ENCODE results near the gene PPP2R1A.
"Not testable (repeated sequence)": the region's sequence is repeated elsewhere in the genome, so short reads cannot be mapped to it uniquely, and the experiment has no call there.

The PPP2R1A gene

DNA sequence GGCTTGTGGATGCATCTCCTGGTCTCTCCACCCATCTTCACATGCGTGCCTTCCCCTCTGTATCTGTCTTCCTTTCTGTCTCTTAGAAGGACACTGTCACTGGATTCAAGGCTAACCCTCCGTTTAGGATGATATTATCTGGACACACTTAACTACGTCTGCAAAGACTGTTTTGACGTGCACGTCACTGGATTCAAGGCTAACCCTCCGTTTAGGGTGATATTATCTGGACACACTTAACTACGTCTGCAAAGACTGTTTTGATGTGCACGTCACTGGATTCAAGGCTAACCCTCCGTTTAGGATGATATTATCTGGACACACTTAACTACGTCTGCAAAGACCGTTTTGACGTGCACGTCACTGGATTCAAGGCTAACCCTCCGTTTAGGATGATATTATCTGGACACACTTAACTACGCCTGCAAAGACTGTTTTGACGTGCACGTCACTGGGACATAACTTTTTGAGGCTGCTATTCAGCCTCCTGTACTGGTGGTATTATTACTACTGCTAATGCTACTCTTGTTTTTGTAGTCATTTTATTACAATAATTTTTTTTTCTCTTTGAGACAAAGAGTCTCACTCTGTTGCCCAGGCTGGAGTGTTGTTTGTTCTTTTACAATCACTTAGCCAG, 11.0 kb downstream of the PPP2R1A start:
- not testable (repeated sequence) for DNase-seq (ENCODE audit: low read depth, low spot score)

DNA sequence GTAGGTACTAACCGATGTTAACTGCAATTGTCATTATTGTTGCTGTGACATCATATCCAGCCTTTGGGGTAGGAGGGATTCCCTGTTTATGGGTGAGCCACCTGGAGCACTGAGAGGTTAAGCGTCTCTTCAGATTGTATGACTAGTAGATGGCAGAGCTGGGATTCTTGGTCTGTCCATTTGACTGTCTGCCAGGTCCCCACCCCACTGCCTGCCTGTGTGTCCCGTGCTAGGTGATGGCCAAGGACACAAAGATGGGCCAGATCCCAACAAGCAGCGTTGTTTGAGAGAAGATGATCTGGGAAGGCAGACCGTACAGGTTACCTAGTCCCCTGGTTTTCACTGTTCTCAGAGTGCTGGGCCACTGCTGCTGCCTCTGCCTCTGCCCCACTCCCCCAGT, 16.6 kb downstream of the PPP2R1A start:
- DNase-seq (ENCODE audit: low read depth, low spot score), result no peak

DNA sequence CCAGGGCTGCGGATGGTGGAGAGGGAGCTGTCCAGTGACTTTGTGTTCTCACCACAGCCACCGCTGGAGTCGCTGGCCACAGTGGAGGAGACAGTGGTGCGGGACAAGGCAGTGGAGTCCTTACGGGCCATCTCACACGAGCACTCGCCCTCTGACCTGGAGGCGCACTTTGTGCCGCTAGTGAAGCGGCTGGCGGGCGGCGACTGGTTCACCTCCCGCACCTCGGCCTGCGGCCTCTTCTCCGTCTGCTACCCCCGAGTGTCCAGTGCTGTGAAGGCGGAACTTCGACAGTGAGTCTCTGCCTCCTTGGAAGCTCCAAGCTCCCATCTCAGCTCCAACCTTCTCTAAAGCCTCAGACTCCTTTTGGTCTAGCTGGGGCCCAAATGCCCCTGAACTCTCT, 21.4 kb downstream of the PPP2R1A start:
- no peak for DNase-seq (ENCODE audit: low read depth, low spot score)

DNA sequence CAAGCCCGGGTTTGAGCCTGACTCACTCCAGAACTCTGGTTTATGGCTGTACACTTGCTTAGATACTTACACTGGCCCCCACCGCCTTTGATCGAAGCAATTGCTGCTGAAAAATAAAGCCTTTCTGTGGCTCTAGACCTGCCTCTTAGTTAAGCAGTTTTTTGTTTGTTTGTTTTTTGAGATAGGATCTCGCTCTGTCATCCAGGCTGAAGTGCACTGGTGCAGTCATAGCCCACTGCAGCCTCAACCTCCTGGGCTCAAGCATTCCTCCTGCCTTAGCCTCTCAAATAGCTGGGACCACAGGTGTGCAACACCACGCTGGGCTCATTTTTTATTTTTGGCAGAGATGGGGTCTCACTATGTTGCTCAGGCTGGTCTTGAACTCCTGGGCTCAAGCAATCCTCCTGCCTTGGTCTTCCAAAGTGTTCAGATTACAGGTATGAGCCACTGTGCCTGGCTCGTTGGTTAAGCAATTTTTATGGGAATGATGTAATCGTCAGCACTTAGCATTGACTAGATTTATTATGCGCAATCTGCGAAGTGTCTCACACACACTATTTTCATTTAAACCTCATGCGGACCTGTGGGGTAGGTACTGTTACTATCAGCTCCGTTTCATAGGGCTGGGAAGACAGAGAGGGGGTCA, 22.2 kb downstream of the PPP2R1A start:
- no peak for DNase-seq (ENCODE audit: low read depth, low spot score)

DNA sequence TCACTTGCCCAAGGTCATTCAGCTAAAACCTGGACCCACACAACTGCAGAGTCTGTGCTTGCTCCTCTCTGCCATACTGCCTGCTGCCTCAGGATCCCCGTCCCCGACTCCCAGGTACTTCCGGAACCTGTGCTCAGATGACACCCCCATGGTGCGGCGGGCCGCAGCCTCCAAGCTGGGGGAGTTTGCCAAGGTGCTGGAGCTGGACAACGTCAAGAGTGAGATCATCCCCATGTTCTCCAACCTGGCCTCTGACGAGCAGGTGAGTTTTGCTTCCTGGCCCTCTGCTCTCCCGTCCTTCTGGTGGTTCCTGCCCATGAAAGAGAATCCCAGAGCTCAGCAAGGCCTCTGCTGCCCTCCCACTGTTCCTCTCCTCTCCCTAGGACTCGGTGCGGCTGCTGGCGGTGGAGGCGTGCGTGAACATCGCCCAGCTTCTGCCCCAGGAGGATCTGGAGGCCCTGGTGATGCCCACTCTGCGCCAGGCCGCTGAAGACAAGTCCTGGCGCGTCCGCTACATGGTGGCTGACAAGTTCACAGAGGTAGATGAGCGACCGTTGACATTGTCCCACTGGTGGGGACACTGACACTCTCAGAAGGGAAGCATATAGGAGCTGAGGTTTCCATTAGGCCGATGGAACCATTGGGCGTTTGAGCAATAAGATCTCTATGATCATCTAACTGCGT, 22.9 kb downstream of the PPP2R1A start:
- DNase-seq (ENCODE audit: low read depth, low spot score), result no peak

DNA sequence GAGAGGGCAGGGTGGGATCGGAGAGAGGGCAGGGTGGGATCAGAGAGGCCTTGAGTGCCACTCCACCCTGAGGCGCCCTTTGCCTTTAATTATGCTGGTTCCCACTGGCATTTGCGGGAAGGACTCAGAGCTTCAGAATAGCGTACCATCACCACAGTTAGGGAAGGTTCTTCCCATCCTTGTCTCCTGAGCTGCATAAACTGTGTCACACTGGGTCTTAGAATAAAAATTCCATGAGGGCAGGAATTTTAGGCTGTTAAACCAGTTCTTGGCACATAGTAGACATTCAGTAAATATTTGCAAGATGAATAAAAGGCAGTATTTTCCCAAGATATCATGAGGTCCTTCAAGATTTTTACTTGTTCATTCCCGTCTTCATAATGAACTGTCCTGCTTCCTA, 24.4 kb downstream of the PPP2R1A start:
- no peak for DNase-seq (ENCODE audit: low read depth, low spot score)

DNA sequence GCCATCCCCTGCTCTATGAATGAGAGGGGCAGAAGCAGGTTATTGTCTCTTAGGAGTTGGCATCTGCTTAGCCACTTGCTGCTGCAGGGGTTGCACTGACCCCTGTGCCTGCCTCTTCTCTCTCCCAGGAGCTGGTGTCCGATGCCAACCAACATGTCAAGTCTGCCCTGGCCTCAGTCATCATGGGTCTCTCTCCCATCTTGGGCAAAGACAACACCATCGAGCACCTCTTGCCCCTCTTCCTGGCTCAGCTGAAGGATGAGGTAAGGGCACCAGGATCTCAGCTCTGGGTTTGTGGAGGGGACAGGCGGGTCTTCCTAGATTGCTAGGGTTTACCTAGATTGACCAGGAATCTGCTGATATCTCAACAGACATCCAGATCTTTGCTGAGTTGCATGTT, 26.5 kb downstream of the PPP2R1A start:
- no peak for DNase-seq (ENCODE audit: low read depth, low spot score)

DNA sequence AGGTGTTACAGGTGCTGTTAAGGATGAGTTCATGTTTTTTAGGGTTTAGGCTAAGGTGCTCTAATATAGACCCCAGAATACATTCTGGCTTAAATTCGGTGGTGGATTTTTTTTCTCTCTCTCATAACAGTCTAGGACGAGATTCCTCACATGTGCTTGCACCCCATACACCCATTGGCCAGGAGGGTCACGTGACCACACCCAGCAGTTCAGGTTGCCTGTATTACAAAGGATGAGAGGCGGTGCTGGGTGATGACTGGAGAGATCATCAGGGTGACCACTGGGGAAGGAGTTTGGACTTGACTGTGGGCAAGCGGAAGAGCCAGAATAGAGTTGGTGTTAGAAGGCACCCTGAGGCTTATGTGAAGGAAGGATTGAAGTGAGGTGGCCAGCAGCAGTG, 27.7 kb downstream of the PPP2R1A start:
- DNase-seq (ENCODE audit: low read depth, low spot score), result no peak

DNA sequence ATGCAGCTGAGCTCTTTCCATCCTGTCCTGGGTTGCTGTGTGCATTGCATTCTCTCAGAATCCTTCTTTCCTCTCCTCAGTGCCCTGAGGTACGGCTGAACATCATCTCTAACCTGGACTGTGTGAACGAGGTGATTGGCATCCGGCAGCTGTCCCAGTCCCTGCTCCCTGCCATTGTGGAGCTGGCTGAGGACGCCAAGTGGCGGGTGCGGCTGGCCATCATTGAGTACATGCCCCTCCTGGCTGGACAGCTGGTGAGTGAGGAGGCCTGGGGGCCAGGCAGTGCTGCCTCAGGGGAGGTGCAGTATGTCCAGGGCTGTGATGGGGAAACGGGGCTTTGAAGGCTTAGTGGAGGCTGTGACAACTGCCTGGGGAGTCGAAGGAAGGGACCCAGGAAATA, 29.8 kb downstream of the PPP2R1A start:
- no peak for DNase-seq (ENCODE audit: low read depth, low spot score)

DNA sequence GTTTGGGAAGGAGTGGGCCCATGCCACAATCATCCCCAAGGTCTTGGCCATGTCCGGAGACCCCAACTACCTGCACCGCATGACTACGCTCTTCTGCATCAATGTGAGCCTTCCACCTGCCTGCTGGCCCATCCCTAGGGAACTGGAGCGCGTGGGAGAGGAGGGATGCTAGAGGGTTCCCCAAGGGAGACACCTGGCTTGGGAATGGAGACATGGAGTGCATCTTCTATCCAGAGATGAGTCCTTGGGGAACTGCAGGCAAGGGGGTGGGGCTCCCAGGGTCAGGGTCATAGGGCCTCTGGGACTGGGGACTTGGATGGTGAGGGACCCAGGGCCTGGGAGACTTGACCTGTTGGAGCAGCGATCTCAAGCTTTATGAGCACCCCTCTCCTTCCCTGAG, 31.2 kb downstream of the PPP2R1A start:
- DNase-seq (ENCODE audit: low read depth, low spot score), result no peak

DNA sequence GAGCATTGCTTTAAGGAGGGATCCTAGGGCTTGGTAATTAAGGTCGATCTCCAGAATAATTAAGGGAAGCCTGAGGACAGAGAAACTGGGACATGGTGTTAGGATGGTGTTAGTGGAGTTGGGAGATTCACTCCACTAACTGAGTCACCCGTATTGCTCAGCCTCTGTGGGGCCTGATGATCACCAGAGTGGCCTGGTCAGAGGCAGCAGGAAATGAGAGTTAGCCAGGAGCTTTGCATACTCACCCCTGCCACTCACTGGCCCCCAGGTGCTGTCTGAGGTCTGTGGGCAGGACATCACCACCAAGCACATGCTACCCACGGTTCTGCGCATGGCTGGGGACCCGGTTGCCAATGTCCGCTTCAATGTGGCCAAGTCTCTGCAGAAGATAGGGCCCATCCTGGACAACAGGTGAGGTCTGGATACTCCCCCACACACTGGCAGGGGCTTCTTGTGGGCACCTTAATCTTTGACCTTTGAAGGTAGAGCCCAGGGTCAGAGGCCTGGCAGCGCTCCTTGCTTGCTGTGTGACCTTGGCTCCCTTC, 32.1 kb downstream of the PPP2R1A start:
- no peak for DNase-seq (ENCODE audit: low read depth, low spot score)

DNA sequence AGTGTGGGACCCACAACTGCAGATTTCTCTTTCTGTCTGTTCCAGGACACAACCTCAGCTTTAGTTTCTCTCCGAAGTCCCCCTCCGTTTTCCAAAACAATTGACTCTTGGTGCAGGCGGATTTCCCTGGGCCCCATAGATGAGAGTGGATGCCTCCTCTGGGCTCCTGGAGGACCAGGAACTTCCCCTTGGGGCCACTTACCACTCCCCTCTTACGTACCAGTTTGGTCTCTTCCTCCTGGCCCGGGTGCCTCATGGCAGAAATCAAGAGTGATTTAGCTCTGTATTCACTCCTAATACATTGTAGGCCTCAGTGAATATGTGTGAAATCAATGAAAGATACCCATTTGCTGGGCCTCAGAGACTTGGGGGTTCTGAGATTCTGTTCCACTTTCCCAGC, 34.4 kb downstream of the PPP2R1A start:
- no peak for DNase-seq (ENCODE audit: low read depth, low spot score)

DNA sequence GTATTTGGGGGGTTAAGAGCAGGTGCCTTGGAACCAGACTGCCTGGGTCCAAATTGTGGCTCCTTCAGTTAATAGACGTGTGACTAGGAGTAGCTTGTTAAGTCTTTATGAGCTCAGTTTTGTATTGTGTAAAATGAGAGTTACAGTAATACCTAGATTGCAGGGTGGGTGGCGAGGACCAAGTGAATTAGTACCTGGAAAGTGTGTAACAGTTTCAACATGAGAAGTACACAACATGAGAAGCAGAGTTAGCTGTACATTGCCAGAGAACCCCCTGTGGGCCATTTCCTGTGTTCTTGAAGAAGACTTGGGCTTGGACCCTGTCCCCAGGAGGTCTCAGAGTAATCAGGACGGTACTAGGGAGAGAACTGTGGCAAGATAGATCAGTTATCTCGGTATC, 36.8 kb downstream of the PPP2R1A start:
- no peak for DNase-seq (ENCODE audit: low read depth, low spot score)

DNA sequence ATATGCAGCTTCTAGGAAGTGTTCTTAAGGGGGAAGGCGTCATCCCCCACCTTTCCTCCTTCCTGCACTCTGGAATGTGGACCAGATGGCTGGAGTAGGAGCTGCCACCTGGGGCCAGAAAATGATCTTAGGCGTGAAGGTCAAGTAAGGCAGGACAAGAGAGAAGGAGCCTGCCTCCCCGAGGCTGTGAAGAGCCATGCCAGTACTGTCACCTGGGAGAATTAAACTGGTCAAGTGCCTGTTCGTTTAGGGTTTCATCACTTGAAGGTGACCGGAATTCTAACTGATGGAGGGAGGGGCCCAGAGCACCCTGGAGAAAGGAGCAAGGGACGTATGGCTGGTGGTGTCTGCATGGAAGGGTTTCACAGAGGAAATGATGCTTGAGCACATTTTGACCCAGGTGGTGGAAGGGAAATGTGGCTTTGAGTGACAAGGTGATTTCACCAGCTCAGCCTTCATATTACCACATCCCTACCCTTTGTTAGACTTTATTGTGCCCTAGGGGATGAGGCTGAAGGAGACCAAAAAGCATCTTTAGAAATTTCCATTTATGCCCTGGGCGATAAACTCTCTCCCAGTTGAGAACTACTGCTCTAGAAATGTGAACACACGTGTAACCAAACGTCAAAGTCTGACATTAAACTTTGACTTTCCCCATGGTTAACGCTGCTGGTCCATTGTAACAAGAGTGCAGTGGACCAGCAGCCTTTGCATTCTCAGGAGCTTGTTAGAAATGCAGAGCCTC, 37.5 kb downstream of the PPP2R1A start:
- DNase-seq (ENCODE audit: low read depth, low spot score), result no peak

DNA sequence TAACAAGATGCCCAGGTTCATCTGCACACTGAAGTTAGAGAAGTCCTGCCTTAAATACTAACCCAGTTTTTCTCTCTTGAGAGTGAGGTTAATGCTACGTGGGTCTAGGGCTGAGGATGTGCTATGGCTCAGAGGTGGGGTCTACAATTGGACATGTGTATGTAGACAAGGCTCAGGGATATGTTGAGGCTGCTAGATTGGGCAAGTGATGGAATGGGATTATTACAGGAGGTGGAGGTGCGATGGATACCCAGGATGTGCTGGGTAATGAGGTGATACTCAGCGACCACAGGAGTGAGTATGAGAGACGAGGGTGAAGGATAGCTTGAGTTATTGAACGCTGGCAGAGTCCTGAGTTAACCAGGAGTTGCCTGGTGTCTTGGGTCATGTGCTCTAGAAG, 38.1 kb downstream of the PPP2R1A start:
- no peak for DNase-seq (ENCODE audit: low read depth, low spot score)

DNA sequence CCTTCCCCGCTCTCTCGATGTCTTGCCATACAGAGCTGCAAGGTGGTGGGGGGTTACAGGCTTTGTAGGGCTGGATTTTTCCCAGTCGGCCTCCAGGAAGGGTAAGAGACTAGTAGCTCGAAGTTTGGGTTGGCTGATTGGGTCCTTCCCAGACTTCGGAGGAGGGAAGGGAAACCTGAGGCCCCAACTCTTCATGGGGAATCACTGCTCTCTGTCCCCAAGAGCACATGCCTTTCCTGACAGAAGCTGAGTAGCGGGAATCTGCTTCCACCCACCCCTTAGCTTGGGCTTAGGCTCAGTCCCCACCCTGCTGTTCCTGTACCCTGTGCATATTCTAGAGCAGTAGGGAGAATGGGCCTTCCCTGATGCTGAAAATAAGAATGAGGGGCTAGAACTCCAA, 39.7 kb downstream of the PPP2R1A start:
- DNase-seq (ENCODE audit: low read depth, low spot score), result no peak

DNA sequence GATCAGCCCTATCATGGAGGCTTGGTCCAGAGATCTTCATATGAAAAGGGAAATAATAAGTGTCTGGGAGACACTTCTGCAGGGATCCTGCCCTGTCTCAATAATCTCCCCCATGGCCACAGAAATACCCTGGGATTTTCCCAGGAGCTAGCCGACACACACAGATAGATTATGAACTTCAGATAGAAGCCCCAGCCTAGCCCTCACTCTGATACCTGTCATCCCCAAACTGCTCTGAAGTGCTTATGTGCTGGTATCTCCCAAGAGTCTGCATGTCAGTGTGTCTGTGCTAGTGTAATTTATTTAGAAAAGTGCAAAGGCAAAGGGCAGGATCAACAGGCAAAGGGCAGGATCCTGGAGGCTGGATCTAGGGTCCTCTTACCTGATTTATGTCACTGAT, 40.8 kb downstream of the PPP2R1A start:
- no peak for DNase-seq (ENCODE audit: low read depth, low spot score)

DNA sequence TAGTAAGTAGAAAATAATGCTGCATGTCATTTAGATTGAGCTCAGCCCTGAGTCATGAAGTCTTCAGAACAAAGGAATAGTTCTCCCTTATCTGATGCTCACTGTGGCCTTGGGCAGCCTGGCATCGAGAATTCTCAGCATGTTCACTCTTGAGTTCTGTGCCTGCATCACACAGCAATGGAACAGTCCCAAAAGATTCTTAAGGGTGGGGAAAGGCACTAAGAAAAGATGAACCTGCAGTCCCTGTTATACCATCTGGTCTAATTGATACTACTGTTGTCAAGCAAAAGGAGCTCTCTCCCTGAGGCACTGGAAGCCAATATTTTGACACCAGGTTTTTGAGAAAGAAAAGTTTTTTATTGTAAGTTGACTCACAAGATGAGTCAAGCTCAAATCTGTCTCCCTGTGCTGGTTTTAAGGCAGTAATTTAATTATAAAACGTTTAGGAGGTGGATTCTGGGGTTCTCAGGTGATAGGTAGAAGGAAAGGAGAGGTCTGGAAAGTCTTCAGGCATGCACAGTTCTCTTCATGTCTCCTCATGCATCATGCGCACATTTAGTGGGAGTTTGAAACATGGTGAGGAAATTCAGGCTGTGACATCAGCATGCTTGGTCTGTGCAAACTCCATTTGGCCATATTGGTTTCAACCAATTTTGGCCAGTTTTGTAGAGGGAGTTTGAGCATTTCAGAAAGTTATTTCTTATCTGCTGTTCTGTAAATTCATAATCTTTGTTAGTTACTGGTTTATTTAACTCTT, 41.5 kb downstream of the PPP2R1A start:
- DNase-seq (ENCODE audit: low read depth, low spot score), result no peak

DNA sequence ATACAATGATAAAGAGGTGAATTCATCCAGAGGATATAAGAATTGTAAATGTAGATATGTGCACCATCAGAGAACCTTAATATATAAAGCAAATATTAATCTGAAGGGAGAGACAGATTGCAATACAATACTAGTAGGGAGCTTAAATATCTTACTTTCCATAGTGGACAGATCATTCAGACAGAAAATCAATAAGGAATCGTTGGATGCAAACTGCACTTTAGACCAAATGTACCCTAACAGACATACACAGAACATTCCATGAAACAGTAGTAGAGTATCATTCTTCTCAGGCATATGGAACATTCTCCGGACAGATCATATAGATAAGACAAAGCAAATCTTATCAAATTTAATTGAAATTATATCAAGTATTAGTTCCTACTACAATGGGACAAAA, 44.6 kb downstream of the PPP2R1A start:
- DNase-seq (ENCODE audit: low read depth, low spot score), result no peak

DNA sequence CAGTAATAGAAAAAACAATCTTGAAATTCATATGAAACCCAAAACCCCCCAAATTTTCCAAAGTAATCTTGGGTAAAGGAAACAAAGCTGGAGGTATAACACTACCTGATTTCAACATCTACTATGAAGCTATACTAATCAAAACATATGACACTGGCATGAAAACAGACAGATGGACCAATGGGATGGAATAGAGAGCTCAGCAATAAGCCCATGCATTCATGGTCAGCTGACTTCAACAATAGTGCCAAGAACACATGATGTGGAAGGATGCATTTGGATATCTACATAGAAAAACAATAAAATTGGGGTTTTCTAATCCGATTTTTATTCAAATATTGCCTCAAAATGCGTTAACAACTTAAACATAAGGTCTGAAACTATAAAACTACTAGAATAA, 47.3 kb downstream of the PPP2R1A start:
- no peak for DNase-seq (ENCODE audit: low read depth, low spot score)

DNA sequence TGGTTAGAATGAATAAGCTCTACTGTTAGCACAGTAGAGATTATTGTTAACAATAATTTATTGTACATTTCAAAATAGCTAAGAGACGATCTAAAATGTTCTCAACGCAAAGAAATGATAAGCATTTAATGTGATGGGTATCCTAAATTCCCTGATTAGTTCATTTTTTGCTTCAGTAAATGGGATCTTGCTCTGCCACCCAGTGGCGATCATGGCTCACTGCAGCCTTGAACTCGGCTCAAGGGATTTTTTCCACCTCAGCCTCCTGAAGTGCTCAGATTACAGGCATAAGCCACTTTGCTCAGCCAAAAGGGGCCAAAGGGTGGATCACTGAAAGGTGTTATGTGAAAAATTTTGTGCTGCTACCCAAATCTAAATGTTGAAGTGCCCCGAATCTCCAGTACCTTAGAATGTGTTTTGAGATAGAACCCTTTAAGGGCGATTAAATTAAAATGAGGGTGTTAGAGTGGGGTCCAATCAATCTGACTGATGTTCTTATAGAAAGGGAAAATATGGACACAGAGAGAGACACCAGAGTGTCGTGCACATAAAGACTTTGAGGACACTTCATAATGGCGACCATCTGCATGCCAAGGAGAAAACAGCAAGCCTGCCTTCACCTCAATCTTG, 48.0 kb downstream of the PPP2R1A start:
- DNase-seq (ENCODE audit: low read depth, low spot score), result no peak
